ENCODE measurements around the gene MCEE. TPM values are rescaled to one million over a fixed set of nuclear protein-coding genes. Genes with fewer than 3 reads are reported as not detected.
"Not testable (repeated sequence)": the region's sequence is repeated elsewhere in the genome, so short reads cannot be mapped to it uniquely, and the experiment has no call there.

MCEE gene
- 14.6 and 18.1 TPM in 2 replicates for polyA plus RNA-seq (2011; rRNA removed)
- polyA minus RNA-seq (2011; rRNA and poly(A)+ RNA removed): 6.4 and 7.1 TPM in 2 replicates

DNA sequence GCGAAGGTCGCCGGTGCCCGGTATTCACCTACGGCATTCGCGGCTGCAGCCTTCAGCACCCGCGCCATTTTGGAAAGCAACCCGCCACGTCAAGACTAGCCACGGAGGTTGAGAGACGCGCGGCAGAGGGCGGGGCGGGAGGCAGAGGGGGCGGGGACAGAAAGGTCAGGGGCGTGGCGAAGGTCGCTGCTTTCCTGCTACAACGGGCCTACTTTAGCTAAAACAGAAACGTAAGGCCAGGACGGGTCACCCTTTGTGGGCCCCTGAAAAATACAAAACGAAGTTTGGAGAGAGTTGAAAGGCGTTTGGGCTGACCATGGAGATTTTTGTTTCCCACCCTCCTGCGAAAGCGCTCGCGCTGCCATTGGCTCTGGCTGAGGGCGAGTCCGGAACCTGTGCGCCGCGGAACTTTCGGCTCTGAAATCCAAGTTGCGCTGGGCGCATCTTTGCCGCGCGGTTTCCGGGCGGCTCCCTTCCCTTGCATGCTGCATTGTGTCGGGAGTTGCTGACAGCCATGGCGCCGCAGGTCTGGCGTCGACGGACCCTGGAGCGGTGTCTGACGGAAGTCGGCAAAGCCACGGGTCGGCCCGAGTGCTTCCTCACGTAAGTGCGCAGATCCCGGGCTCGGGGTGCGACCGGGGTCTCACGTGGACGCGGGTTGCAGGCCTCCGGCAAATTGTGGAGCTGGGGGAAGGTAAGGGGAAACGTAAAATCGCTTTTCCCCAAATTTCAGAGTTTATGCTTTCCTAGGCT lies at the start of gene MCEE, which contains the start of gene MPHOSPH10:
Gene MCEE (minus strand): TSS at position 78 of the 753 bp plus-strand sequence. CDS start 10 bp downstream, at position 68.
Gene MPHOSPH10 (plus strand): TSS at position 483 of the 753 bp plus-strand sequence. CDS start 32 bp downstream, at position 515.
- DNase-seq (ENCODE audit: low read depth, low spot score): peak; percentile 77
- TF ChIP-seq CTCF (IDR thresholded peaks at IDR 0.05; ENCODE audit: low read depth, low read length): no peak
- POLR2A ChIA-PET: interaction anchor here (0.7 to 3.4 kb wide), 5 partner anchors 19 to 201 kb away, joined by 3 to 33 read pairs (median 4); partner anchors contain the start of genes NAGK and ZNF638
- peaks cover 2% of the 10 kb centered on the region; the same call in 1 of the 2 replicates for H3K9me3 ChIP-seq (ENCODE audit: control insufficient read depth, insufficient read depth, low read length)
- peak within 1 kb of the TSS; percentile 98 for H3K4me3 ChIP-seq (ENCODE audit: low read depth, low read length)
- CTCF ChIA-PET: interaction anchor here (0.8 to 1.3 kb wide), 4 partner anchors 26 to 200 kb away, joined by 3 to 11 read pairs (median 4); no protein-coding TSS in a partner anchor
- H3K27me3 ChIP-seq (ENCODE audit: control insufficient read depth, insufficient read depth, low read length): no peaks in the 10 kb centered on the region
- peak within 1 kb of the TSS; percentile 97 for H3K27ac ChIP-seq (ENCODE audit: low read depth, low read length)

GRCh38 chr2:71178836-71179235 lies 48.8 kb upstream of the MCEE start:
- POLR2A ChIA-PET; DNase-seq (ENCODE audit: low read depth, low spot score); H3K9me3 ChIP-seq (ENCODE audit: control insufficient read depth, insufficient read depth, low read length); H3K4me3 ChIP-seq (ENCODE audit: low read depth, low read length); CTCF ChIA-PET; H3K27ac ChIP-seq (ENCODE audit: low read depth, low read length): not testable (repeated sequence)
- H3K27me3 ChIP-seq (ENCODE audit: control insufficient read depth, insufficient read depth, low read length): peaks cover 11% of the 10 kb centered on the region

GRCh38 chr2:71174207-71174606 lies 44.2 kb upstream of the MCEE start:
- Histone ChIP-seq H3K9me3 (ENCODE audit: control insufficient read depth, insufficient read depth, low read length) (no peaks in the 10 kb centered on the region), H3K27me3 (ENCODE audit: control insufficient read depth, insufficient read depth, low read length) (peaks cover 11% of the 10 kb centered on the region), H3K4me3 (ENCODE audit: low read depth, low read length) (no peak overlapping the region), H3K27ac (ENCODE audit: low read depth, low read length) (no peak overlapping the region)
- DNase-seq (ENCODE audit: low read depth, low spot score): no peak
- CTCF ChIA-PET: no interaction called here
- POLR2A ChIA-PET: no interaction called here
- TF ChIP-seq CTCF (IDR thresholded peaks at IDR 0.05; ENCODE audit: low read depth, low read length): no peak

- Histone ChIP-seq H3K27me3 (ENCODE audit: control insufficient read depth, insufficient read depth, low read length) (peaks cover 11% of the 10 kb centered on the region), H3K9me3 (ENCODE audit: control insufficient read depth, insufficient read depth, low read length) (no peaks in the 10 kb centered on the region), H3K4me3 (ENCODE audit: low read depth, low read length) (no peak overlapping the region), H3K27ac (ENCODE audit: low read depth, low read length) (no peak overlapping the region)
- no peak for TF ChIP-seq CTCF (IDR thresholded peaks at IDR 0.05; ENCODE audit: low read depth, low read length)
- DNase-seq (ENCODE audit: low read depth, low spot score): no peak
- CTCF ChIA-PET: interaction anchor here (1.1 kb wide), 1 partner anchor 16 kb away, joined by 4 read pairs; no protein-coding TSS in a partner anchor
- POLR2A ChIA-PET: no interaction called here
Measured at GRCh38 chr2:71173096-71173495, 43.1 kb upstream of the MCEE start.

DNA sequence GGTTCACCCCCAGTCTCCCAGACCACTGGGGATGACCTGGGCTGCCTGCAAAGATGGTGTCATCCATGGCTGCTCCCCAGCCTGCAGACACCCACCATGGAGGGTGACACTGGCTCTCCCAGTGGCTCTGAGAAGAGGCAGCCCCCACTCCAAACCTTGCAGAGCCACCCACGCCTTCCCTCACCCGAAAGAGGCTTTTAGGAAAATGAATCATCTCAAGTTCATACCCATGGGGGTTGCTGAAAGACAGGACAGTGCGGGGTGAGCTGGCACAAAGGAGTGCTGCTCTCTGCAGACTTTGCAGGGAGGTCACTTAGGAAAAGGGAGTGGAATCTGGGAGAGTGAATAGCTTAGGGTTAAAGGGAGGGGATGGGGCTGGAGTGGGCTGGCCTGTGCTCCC lies 36.8 kb upstream of the MCEE start:
- no peak for DNase-seq (ENCODE audit: low read depth, low spot score)
- Histone ChIP-seq H3K4me3 (ENCODE audit: low read depth, low read length) (no peak overlapping the region), H3K27ac (ENCODE audit: low read depth, low read length) (no peak overlapping the region), H3K27me3 (ENCODE audit: control insufficient read depth, insufficient read depth, low read length) (no peaks in the 10 kb centered on the region), H3K9me3 (ENCODE audit: control insufficient read depth, insufficient read depth, low read length) (no peaks in the 10 kb centered on the region)
- CTCF ChIA-PET: no interaction called here
- POLR2A ChIA-PET: no interaction called here
- no peak for TF ChIP-seq CTCF (IDR thresholded peaks at IDR 0.05; ENCODE audit: low read depth, low read length)
